ENCODE data around the gene CLEC4G.

Gene CLEC4G

DNA sequence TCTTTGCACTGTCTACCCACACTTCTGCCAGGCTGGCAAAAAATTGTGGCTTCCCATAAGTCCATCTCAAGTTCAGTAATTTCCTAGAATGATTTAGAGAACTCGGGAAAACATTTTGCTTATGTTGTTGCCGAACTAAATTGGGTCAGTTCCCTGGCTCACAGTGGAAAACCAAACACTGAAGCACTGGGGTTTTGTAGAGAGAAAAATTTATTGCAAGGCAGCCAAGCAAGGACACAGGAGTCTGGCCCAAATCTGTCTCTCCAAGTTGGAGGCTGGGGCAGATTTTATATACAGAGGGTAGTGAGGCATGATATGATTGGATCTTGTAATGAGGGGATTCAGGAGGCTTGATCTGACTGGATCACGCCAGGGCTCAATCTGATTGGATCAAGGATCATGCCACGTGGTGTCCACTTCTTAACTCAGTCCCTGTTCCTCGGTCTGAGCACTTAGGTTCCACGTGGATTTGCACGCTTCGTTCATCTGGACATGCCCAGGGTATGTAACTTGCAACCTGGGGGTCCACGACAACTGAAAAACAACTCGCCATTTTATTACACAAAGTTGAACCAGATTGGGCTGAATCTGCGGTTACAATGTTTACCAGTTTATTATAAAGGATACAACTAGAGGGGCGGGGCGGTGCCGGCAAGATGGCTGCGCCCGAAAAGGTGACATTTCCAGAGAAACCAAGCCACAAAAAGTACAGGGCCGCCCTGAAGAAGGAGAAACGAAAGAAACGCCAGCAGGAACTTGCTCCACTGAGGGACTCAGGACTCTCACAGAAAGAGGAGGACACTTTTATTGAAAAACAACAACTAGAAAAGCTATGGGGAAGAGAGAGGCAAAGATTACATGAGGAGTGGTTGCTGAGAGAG, 8.1 kb upstream of the CLEC4G start:
- Histone ChIP-seq H3K27ac (replicated peaks) (no peak overlapping the region), H3K27me3 (ENCODE audit: insufficient read depth, poor library complexity, severe bottlenecking) (no peaks in the 10 kb centered on the region), H3K4me3 (replicated peaks; ENCODE audit: insufficient read depth, low read length) (no peak overlapping the region)
- no peak for TF ChIP-seq POLR2AphosphoS5 (IDR thresholded peaks at IDR 0.05; ENCODE audit: low read depth)
- TF ChIP-seq, protein P1, sequence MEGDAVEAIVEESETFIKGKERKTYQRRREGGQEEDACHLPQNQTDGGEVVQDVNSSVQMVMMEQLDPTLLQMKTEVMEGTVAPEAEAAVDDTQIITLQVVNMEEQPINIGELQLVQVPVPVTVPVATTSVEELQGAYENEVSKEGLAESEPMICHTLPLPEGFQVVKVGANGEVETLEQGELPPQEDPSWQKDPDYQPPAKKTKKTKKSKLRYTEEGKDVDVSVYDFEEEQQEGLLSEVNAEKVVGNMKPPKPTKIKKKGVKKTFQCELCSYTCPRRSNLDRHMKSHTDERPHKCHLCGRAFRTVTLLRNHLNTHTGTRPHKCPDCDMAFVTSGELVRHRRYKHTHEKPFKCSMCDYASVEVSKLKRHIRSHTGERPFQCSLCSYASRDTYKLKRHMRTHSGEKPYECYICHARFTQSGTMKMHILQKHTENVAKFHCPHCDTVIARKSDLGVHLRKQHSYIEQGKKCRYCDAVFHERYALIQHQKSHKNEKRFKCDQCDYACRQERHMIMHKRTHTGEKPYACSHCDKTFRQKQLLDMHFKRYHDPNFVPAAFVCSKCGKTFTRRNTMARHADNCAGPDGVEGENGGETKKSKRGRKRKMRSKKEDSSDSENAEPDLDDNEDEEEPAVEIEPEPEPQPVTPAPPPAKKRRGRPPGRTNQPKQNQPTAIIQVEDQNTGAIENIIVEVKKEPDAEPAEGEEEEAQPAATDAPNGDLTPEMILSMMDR (IDR thresholded peaks at IDR 0.05; ENCODE audit: insufficient read depth, low read length), result no peak
- TF ChIP-seq GABPA (IDR thresholded peaks at IDR 0.05; ENCODE audit: low read depth), result no peak
- TF ChIP-seq, protein P2, sequence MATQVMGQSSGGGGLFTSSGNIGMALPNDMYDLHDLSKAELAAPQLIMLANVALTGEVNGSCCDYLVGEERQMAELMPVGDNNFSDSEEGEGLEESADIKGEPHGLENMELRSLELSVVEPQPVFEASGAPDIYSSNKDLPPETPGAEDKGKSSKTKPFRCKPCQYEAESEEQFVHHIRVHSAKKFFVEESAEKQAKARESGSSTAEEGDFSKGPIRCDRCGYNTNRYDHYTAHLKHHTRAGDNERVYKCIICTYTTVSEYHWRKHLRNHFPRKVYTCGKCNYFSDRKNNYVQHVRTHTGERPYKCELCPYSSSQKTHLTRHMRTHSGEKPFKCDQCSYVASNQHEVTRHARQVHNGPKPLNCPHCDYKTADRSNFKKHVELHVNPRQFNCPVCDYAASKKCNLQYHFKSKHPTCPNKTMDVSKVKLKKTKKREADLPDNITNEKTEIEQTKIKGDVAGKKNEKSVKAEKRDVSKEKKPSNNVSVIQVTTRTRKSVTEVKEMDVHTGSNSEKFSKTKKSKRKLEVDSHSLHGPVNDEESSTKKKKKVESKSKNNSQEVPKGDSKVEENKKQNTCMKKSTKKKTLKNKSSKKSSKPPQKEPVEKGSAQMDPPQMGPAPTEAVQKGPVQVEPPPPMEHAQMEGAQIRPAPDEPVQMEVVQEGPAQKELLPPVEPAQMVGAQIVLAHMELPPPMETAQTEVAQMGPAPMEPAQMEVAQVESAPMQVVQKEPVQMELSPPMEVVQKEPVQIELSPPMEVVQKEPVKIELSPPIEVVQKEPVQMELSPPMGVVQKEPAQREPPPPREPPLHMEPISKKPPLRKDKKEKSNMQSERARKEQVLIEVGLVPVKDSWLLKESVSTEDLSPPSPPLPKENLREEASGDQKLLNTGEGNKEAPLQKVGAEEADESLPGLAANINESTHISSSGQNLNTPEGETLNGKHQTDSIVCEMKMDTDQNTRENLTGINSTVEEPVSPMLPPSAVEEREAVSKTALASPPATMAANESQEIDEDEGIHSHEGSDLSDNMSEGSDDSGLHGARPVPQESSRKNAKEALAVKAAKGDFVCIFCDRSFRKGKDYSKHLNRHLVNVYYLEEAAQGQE (IDR thresholded peaks at IDR 0.05; ENCODE audit: insufficient replicate concordance, low read depth), result no peak
- no peak for TF ChIP-seq SPI1 (IDR thresholded peaks at IDR 0.05; ENCODE audit: borderline replicate concordance, low read depth)
- DNase-seq (ENCODE audit: low read depth in 1 of 2, low spot score in 1 of 2), result no peak

DNA sequence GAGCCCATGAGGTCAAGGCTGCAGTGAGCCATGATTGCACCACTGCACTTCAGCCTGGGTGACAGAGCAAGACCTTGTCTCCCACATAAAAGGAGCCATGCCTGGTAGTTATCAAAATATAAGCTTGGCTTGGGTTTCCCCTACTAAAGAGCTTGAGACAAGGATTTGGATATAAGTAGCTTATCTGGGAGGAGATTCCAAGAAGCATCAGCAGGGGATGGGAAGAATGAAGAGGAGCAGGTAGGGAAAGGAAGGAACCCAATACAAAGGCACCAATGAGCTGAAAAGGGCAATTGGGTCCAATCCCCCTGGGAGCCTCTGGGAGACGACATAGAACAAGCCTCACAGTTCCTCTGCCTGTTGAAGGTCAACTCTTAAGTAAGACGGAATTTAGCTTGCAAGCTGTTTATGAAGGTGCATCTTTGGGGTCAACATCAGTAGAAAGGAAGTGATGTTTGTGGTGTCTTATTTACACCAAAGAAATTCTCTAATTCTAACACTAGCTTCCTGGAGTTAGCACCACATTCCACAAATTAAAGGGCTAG, 7.4 kb upstream of the CLEC4G start:
- Histone ChIP-seq H3K27ac (replicated peaks) (no peak overlapping the region), H3K4me3 (replicated peaks; ENCODE audit: insufficient read depth, low read length) (no peak overlapping the region), H3K27me3 (ENCODE audit: insufficient read depth, poor library complexity, severe bottlenecking) (no peaks in the 10 kb centered on the region)
- no peak for DNase-seq (ENCODE audit: low read depth in 1 of 2, low spot score in 1 of 2)
- TF ChIP-seq GABPA (IDR thresholded peaks at IDR 0.05; ENCODE audit: low read depth), result no peak
- TF ChIP-seq POLR2AphosphoS5 (IDR thresholded peaks at IDR 0.05; ENCODE audit: low read depth), result no peak
- TF ChIP-seq SPI1 (IDR thresholded peaks at IDR 0.05; ENCODE audit: borderline replicate concordance, low read depth), result no peak
- TF ChIP-seq, protein P2 (IDR thresholded peaks at IDR 0.05; ENCODE audit: insufficient replicate concordance, low read depth), result no peak
- TF ChIP-seq, protein P1 (IDR thresholded peaks at IDR 0.05; ENCODE audit: insufficient read depth, low read length), result no peak

DNA sequence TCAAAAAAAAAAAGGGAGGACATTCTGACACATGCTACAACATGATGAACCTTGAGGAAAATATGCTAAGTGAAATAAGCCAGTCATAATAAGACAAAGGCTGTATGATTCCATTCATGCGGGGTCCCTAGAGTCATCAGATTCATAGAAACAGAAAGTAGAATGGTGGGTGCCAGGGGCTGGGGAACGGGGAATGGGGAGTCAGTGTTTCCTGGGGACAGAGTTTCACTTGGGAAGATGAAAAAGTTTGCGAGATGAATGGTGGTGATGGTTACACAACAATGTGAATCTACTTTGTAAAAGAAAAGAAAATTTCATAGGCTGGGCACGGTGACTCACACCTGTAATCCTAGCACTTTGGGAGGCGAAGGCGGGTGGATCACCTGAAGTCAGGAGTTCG, 6.1 kb upstream of the CLEC4G start:
- Histone ChIP-seq H3K27me3 (ENCODE audit: insufficient read depth, poor library complexity, severe bottlenecking) (no peaks in the 10 kb centered on the region), H3K4me3 (replicated peaks; ENCODE audit: insufficient read depth, low read length) (no peak overlapping the region), H3K27ac (replicated peaks) (no peak overlapping the region)
- no peak for DNase-seq (ENCODE audit: low read depth in 1 of 2, low spot score in 1 of 2)
- TF ChIP-seq GABPA (IDR thresholded peaks at IDR 0.05; ENCODE audit: low read depth) (no peak), POLR2AphosphoS5 (IDR thresholded peaks at IDR 0.05; ENCODE audit: low read depth) (no peak), SPI1 (IDR thresholded peaks at IDR 0.05; ENCODE audit: borderline replicate concordance, low read depth) (no peak)
- TF ChIP-seq, protein P2 (IDR thresholded peaks at IDR 0.05; ENCODE audit: insufficient replicate concordance, low read depth), result no peak
- TF ChIP-seq, protein P1 (IDR thresholded peaks at IDR 0.05; ENCODE audit: insufficient read depth, low read length), result no peak

Measured in HL-60 (cell line).